ENCODE measurements around the gene TANGO6.
"Not testable (repeated sequence)": the region's sequence is repeated elsewhere in the genome, so short reads cannot be mapped to it uniquely, and the experiment has no call there.

The TANGO6 gene

DNA sequence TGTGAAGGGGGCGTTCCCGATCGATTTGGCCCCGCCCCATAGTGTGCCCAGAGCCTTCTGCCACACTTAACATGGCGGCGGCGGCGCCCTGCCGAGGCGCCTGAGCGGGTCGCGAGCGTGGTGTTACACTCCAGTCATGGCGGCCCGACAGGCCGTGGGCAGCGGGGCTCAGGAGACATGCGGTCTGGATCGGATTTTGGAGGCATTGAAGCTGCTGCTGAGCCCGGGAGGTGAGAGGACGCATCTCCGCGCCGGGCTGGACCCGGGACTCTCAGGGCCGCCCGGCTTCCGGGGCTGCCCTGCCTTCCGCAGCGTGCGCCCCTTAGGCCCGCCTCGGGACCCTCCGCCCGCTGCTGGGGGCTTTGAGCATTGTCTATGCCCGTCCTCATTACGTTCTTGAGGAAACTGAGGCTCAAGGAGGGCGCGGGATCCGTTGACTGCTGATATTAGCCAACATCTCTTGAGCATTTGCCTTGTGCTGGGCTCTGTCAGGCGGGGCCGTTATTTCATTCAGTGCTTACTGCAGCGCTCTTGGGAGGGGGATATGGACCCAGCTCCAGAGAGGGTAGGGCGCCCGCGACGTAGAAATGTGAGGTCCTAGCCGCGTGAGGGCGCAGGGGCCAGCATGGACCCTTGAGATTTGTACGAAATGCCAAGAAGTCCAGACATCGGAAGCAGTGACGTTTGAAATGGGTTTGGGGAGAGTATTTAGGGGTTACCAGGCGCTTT lies at the start of gene TANGO6:
TSS of gene TANGO6 (plus strand) at position 50 of the 729 bp plus-strand sequence. CDS start at position 137, 87 bp downstream.
- DNase-seq = peak; percentile 57 to 80

DNA sequence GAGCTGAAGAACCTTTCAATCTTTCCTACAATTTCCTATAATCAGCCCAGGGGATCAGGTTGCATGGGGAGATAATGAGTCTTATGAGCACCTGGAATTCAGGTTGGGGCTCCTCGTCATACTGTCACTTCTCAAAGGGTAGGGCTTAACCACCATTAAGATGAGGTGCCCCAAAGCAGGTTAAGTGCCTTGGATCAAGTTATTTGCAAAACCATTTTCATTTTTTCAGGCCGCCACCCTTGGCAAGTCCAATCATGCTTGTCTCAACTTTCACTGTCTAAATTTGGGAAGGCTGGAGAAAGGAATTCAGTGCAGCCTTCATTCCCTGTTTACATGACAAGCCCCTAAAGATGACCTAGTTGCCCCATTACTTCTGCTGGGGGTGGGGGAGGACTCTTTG lies 44.9 kb upstream of the TANGO6 start:
- DNase-seq = no peak

GRCh38 chr16:68800257-68800875 lies 43.0 kb upstream of the TANGO6 start:
- peak; percentile 18 to 51 for DNase-seq

GRCh38 chr16:68802190-68802589 lies 41.1 kb upstream of the TANGO6 start:
- no peak for DNase-seq

GRCh38 chr16:68806422-68806821 lies 36.9 kb upstream of the TANGO6 start:
- no peak for DNase-seq

- DNase-seq = no peak
Measured at GRCh38 chr16:68806981-68807380, 36.4 kb upstream of the TANGO6 start.

DNA sequence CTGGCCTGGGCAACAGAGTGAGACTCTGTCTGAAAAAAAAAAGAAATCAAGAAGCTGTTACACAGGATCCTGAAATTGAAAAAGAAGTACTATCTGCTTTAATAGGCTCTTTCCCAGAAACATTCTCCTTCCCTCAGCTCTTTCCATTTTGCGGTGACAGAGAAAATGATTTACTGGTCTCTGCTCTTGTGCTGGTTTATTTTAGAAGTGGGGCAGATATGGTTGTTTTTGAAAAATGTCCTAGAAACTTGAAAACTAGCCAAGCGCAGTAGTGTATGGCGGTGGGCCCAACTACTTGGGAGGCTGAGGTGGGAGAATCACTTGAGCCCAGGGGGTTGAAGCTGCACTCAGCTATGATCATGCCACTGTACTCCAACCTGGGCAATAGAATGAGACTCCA lies 28.8 kb upstream of the TANGO6 start:
- DNase-seq = no peak

DNA sequence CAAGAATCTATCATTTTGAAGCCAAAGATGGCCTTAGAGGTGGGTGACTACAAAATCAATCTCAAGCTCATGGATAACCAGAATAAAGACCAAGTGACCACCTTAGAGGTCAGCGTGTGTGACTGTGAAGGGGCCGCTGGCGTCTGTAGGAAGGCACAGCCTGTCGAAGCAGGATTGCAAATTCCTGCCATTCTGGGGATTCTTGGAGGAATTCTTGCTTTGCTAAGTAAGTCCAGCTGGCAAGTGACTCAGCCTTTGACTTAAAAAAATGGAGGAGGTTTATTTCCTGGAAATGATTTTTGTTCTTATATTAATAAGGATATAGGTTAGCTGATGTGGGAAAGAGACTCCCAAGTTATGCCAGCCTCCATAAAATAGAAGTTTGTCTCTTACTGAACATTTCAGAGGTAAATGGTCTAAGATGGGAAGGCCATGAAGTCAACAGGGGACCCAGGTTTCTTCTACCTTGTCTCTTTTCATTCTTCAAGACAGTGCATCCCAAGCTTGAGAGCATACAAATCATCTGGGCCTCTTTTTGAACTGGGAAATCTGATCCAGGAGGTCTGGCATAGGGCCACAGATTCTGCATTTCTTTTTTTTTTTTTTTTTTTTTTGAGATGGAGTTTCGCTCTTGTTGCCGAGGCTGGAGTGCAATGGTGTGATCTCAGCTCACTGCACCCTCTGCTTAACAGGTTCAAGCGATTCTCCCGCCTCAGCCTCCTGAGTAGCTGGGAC lies 19.8 kb upstream of the TANGO6 start:
- peak; percentile 20 to 27 for DNase-seq

DNA sequence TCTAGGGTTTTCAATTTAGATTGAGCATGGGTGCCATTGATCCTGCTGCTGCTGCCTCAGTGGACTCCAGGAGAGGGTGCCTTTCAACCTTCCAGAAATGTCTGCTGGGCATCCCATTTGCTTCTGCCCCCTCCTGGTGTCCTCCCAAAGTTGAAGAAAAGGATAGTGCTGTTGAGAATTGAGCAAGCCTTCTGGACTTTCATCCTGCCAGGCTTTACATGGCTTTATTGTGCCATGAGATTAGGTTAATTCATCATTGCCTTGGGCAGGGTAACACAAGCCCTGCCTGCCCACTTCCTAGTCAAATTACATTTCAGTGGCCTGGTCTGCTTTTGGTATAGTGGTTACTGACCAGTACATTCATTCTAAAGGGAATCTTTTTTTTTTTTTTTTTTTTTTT lies 17.9 kb upstream of the TANGO6 start:
- DNase-seq = no peak

DNA sequence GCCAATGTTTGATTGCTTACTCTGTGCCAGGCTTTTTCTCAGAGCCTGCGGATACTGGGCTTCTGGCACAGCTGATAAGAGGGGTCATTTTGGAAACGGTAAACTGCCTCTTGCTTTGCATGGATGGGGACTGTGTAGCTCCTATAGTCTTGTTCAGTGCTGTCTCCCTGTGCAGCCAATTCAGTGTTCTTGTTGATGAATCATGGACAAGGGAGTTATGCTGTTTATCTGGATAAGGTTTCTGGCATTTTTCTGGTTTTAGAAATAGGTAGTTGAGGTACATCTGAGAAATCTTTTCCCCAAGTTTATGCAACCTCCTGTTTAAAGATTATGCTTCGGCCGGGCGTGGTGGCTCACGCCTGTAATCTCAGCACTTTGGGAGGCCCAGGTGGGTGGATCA lies 16.7 kb upstream of the TANGO6 start:
- DNase-seq = no peak

GRCh38 chr16:68833251-68833650 lies 10.1 kb upstream of the TANGO6 start:
- DNase-seq = no peak

DNA sequence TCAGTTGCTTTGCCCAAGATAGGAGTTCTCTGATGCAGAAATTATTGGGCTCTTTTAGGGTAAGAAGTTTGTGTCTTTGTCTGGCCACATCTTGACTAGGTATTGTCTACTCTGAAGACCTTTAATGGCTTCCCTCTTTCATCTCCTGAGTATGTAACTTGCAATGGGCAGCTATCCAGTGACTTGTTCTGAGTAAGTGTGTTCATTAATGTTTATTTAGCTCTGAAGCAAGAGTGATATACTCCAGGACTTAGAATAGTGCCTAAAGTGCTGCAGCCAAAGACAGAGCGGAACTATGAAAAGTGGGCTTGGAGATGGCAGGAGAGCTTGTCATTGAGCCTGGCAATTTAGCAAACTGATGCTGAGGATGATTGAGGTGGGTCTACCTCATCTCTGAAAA lies 8.8 kb upstream of the TANGO6 start:
- DNase-seq = no peak

GRCh38 chr16:68835970-68836369 lies 7.4 kb upstream of the TANGO6 start:
- DNase-seq = no peak

DNA sequence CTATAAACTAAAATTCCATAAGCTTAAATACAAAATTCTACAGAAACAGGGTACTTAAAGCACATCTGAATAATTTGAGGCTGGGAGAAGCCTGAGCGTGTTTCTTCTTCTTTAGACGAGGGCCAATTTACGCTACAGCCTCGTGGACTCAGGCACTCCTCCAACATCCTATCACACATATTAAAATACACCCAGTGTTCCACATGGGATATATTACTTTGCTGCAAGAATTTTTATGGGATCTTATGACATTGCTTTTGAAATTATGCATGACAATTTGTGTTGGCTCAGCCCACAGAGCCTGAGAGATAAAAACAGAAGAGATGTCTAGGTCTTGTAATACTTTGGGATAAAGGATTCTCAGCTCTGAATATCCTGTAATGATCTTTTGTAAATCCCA lies 3.5 kb upstream of the TANGO6 start:
- DNase-seq = no peak

GRCh38 chr16:68842964-68843481 lies 308 bp upstream of the TANGO6 start:
- DNase-seq = not testable (repeated sequence)

- no peak for DNase-seq
Measured at GRCh38 chr16:68844211-68844564, 857 bp downstream of the TANGO6 start.

DNA sequence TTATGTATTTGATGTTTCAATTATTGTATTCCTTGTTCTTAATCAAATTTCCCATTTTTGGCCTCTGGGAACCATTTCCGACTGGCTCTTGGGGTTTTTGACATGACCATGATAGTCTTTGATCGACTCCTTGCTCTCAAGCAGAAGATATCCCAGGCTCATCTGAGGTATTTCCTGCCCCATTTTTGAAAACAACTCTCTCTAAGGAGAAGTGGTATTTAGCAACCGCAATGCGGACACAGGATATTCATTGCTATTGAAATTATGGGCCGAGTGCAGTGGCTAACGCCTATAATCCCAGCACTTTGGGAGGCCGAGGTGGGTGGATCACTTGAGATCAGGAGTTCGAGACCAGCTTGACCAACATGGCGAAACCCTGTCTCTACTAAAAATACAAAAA lies 5.5 kb downstream of the TANGO6 start:
- DNase-seq = no peak

DNA sequence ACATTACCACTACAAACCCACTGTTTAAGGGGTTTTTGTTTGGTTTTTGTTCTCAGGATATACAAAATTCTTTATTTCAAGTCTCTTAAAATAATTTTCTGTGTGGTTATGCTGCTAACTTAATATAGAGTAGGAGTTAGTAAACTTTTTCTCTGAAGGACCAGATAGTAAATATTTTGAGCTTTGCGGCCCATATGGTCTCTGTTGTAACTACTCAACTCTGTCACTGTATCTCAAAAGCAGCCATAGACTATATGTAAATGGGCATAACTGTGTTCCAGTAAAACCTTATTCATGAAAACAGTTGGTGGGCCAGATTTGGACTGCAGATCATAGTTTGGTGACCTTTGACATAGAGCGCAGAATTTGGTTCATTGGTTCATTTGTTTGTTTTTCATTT lies 7.2 kb downstream of the TANGO6 start:
- DNase-seq = no peak

- no peak for DNase-seq
Measured at GRCh38 chr16:68851601-68852000, 8.3 kb downstream of the TANGO6 start.

GRCh38 chr16:68857479-68857878 lies 14.1 kb downstream of the TANGO6 start:
- no peak for DNase-seq

GRCh38 chr16:68859828-68860227 lies 16.5 kb downstream of the TANGO6 start:
- DNase-seq = no peak

DNA sequence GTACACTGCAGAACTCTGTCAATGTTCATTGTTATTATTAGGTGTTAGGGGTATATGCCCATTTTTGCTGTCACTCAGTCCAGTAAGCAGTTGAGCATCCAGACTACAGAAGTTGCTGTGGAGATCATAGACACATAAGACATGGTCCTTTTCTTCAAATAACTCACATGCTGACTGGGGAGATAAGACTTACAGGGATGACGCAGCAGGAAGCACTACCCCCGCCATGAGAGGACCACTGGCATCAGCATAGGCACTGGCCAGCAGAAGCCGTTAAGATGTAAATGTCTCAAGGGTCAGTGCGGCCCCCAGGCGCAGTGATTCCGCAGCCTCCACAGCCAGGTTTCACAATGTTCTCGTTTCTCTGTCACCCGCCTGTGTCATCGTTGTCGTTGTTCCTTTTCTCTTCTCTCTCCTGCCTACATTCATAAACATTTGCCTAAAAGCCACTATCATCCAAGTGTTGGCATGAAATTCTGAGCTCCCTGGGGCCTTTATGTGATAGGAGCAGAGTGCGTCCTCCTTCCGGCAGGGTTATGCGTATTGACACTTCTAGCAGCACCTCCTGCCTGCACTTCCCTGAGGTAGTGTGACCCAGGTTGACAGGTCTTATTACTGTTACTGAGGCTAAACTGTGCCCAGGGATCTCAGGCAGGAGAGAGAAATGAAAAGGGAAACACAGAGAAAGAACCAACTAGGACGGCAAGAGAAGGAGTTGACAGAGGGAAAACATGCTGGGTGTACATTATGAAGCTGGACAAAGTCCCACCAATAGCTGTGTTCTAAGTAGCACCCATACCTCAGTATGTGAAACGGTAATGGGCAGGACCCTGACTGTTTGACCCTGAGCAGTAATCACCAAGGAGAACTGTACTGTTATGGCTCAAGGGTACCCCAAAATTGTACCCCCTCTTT lies 17.9 kb downstream of the TANGO6 start:
- no peak for DNase-seq

DNA sequence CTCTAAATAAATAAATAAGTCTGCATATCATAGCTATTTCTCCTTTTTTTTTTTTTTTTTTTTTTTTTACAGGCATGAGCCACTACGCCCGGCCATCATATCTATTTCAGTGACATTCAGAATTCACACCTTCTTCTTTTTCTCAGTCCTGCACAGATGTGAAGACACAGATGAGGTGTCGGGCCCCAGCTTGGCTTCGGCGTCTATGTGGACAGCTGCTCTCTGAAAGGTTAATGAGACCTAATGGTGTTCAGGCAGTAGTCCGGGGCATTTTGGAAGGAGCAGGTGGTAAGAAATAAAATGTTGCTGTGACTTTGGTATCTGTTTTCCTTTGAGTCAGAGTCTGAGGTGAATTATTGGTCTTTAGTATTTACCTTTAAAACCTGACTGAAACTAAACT lies 23.6 kb downstream of the TANGO6 start:
- no peak for DNase-seq

All from SW 1271 (cell line).